Measurements from ENCODE around the gene EYS.
A peak's percentile ranks its signal among the peaks of the same experiment; 100 is the strongest.

The EYS gene

DNA sequence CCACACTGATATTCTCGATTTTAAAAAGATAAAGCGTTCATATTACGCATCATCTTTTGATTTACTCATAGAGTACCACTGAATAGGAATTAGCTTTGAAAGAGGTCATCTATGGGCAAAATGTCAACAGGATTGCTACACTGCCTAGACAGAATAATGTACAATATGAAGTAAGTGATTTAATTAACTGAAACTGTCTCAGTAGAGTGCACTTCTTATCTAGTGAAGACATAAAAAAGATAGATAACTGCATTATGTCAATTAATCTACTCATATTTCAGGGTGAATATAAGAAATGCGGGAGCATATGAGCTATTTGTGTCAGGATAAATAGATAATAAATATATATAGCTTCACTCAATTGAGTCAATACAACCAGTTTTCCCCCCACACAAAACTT is 723.9 kb downstream of the EYS start:
- no peaks in the 10 kb centered on the region for H3K9me3 Mint-ChIP-seq
- ATAC-seq: no peak
- no peaks in the 10 kb centered on the region for H3K4me1 Mint-ChIP-seq
- H3K4me3 Mint-ChIP-seq: no peak overlapping the region
- no peak overlapping the region for H3K27ac Mint-ChIP-seq
- no peaks in the 10 kb centered on the region for H3K27me3 Mint-ChIP-seq
- no peak for DNase-seq

DNA sequence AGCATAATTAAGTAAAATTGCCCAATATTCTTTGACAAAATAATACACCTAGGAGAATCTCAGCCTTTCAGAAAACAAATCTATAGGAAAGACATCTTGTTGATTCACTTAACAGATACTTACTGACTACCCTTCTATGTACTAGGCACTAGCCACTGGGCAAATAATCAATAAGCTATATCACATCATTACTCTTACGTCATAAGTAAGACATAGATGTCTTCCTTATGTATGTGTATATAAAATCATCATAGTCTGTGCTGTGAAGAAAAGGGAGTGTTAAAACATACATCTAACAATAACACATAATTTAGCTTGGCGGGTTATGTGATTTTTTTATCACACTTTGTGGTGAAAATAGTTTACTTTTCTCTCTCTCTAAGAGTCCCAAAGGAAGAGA is 733.9 kb downstream of the EYS start:
- ATAC-seq: no peak
- Mint-ChIP-seq H3K27me3 (no peaks in the 10 kb centered on the region), H3K4me3 (no peak overlapping the region), H3K4me1 (no peaks in the 10 kb centered on the region), H3K27ac (no peak overlapping the region), H3K9me3 (peaks cover 8 to 15% of the 10 kb centered on the region in 2 donors)
- DNase-seq: no peak

- no peaks in the 10 kb centered on the region for H3K4me1 Mint-ChIP-seq
- DNase-seq (no peak), ATAC-seq (no peak)
- no peak overlapping the region for H3K27ac Mint-ChIP-seq
- peaks cover 0 to 15% of the 10 kb centered on the region in 2 donors for H3K9me3 Mint-ChIP-seq
- no peak overlapping the region for H3K4me3 Mint-ChIP-seq
- no peaks in the 10 kb centered on the region for H3K27me3 Mint-ChIP-seq
Measured at GRCh38 chr6:64969139-64969538, 737.9 kb downstream of the EYS start.

GRCh38 chr6:64955435-64955848 is 751.6 kb downstream of the EYS start:
- Mint-ChIP-seq H3K27me3 (no peaks in the 10 kb centered on the region), H3K9me3 (peaks cover 11 to 12% of the 10 kb centered on the region in 2 donors), H3K27ac (no peak overlapping the region), H3K4me3 (no peak overlapping the region), H3K4me1 (no peaks in the 10 kb centered on the region)
- DNase-seq (no peak), ATAC-seq (no peak)

DNA sequence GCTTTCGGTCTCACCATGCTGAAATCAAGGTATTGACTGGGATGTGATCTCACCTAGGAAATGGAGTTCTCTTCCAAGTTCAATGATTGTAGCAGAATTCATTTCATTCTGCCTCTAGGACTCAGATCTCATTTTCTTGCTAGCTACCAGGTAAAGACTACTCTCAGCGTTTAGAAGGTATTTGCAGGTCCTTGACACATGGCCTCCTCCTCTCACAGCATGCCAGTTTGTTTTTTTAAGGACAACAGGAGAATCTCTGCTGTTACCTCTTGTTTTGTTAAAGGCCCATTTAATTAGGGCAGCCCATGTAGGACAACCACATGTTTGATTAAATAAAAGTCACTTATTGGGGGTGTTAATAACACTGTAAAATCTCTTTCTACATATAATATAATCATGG is 757.8 kb downstream of the EYS start:
- DNase-seq (no peak), ATAC-seq (no peak)
- H3K27ac Mint-ChIP-seq: no peak overlapping the region
- H3K9me3 Mint-ChIP-seq: peaks cover 0 to 7% of the 10 kb centered on the region in 2 donors
- H3K4me1 Mint-ChIP-seq: no peaks in the 10 kb centered on the region
- no peak overlapping the region for H3K4me3 Mint-ChIP-seq
- no peaks in the 10 kb centered on the region for H3K27me3 Mint-ChIP-seq

DNA sequence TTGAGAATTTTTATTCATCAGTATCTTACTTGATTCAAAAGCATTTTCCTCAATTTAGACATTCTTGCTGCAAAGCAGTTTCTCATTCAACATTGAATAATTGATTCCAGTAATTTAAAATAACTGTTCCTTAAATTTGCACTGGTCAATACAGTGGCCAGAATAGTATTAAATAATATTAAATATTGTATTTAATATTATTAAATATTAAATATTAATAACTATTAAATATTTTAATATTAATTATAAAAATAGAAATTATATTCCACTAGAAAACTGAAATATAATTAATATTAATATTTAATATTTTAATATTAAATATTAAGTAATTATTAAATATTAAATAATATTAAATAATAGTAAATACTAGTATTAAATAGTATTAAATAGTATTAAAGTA is 758.8 kb downstream of the EYS start:
- no peak for ATAC-seq
- peaks cover 5 to 16% of the 10 kb centered on the region in 2 donors for H3K9me3 Mint-ChIP-seq
- H3K27ac Mint-ChIP-seq: no peak overlapping the region
- H3K27me3 Mint-ChIP-seq: no peaks in the 10 kb centered on the region
- no peak for DNase-seq
- no peak overlapping the region for H3K4me3 Mint-ChIP-seq
- H3K4me1 Mint-ChIP-seq: no peaks in the 10 kb centered on the region

DNA sequence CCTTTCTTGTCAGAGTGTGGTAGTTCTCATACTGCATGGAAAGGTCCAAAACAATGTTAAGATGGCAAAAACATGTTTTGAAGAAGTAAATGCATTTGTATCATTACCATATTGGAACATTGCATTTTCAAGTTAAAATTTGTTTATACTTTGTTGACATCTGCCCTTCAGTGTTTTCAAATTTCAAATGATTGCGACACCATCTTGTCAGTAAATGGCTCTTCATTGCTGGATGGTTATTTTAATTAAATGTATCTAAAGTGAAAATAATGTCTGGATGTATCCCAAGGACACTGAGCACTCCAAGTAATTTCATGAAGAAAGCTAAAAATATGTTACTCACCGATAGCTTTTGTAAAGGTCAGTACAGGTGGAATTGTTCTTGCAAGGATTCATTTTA is 761.6 kb downstream of the EYS start:
- DNase-seq (no peak), ATAC-seq (no peak)
- H3K9me3 Mint-ChIP-seq: peaks cover 6 to 22% of the 10 kb centered on the region in 2 donors
- no peak overlapping the region for H3K4me3 Mint-ChIP-seq
- H3K4me1 Mint-ChIP-seq: no peaks in the 10 kb centered on the region
- no peaks in the 10 kb centered on the region for H3K27me3 Mint-ChIP-seq
- no peak overlapping the region for H3K27ac Mint-ChIP-seq

DNA sequence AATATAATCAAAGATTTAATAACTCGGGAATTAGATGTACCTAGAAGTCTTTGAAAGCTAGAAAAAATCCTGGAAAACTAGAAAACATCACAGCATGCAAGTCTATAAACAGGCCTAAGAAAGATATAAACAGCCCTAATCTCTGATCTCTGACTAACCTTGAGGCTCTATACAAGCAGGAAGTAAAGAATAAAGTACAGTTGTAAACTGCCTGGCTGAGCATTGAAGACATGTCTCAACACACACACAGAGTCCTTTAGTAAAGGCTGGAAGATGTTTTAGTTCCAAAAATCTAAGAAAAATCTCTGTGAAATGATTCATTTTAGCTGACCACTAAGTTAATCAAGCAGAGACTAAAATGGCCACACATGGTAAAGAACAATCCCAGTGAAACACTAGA is 774.5 kb downstream of the EYS start:
- DNase-seq (no peak), ATAC-seq (no peak)
- H3K27me3 Mint-ChIP-seq: no peaks in the 10 kb centered on the region

GRCh38 chr6:64930681-64931080 is 776.3 kb downstream of the EYS start:
- no peak for ATAC-seq
- Mint-ChIP-seq H3K9me3 (peaks cover 0 to 8% of the 10 kb centered on the region in 2 donors), H3K27ac (no peak overlapping the region)

More for the DNA sequence above, 774.5 kb downstream of the EYS start:
- no peak overlapping the region for H3K27ac Mint-ChIP-seq
- H3K4me1 Mint-ChIP-seq: no peaks in the 10 kb centered on the region
- peaks cover 0 to 8% of the 10 kb centered on the region in 2 donors for H3K9me3 Mint-ChIP-seq
- no peak overlapping the region for H3K4me3 Mint-ChIP-seq

DNA sequence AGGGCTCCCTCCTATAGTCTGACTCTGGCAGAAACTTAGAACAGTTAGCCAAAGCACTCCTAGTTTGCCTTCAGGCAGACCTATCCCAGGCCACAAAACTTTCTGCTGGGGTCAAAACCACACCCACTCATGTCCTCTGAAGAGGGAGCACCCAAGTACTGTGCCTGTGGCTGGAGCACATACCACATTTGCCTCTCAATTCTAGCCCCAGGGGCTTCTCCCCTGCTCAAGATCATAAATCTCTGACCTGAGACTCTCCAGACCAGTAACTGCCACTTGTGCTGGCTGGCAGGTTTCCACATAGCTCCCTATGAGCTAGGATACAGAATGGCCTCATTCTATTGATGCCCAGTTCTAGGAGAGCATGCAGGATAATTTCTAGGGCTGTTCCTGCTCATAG is 781.0 kb downstream of the EYS start:
- DNase-seq (no peak), ATAC-seq (no peak)
- H3K9me3 Mint-ChIP-seq: peaks cover 0 to 21% of the 10 kb centered on the region in 2 donors
- H3K27me3 Mint-ChIP-seq: no peaks in the 10 kb centered on the region
- no peak overlapping the region for H3K4me3 Mint-ChIP-seq
- H3K4me1 Mint-ChIP-seq: no peaks in the 10 kb centered on the region
- peak overlapping the region in 1 of 2 donors; percentile 24 for H3K27ac Mint-ChIP-seq

More at GRCh38 chr6:64930681-64931080, 776.3 kb downstream of the EYS start:
- no peaks in the 10 kb centered on the region for H3K27me3 Mint-ChIP-seq
- no peak for DNase-seq
- H3K4me3 Mint-ChIP-seq: no peak overlapping the region
- H3K4me1 Mint-ChIP-seq: no peaks in the 10 kb centered on the region

DNA sequence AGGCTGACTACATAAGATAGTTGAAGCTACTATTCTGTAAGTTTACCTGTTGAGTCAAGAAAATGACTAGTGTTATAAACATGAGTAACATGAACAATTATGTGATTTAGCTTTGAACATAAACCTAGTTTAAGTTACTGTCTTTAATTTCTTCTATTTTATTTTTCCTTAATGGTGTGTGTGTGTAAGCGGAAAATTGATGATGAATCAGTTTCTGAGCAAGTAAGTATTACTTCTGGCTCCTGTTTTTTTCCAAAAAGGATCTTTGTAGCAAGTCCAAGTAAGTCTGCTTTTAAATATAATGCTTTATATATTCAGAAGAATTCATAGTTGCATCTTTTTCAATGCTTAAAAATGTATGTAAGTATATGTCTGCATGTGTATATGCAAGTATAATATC is 786.8 kb downstream of the EYS start:
- Mint-ChIP-seq H3K4me3 (no peak overlapping the region), H3K27me3 (no peaks in the 10 kb centered on the region), H3K4me1 (no peaks in the 10 kb centered on the region), H3K27ac (no peak overlapping the region), H3K9me3 (peaks cover 5 to 34% of the 10 kb centered on the region in 2 donors)
- DNase-seq (no peak), ATAC-seq (no peak)

DNA sequence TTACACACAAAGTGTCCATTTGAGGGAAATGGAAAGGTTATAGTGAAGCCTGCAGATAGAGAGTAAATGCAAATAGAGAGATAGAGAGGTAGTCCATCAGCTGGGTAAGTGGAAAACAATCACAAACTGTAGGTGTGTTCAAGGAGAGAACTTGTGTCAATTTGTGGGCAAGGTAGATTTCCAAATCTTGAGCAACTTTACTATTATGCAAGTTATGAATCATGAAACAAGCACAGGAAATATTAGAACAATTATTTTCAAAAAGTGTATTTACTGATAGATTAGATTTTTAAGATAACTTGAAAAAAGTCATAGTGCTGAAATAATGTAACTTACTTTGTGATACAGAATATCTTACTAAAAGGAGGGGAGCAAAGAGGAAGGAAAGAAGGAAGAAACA is 792.9 kb downstream of the EYS start:
- H3K9me3 Mint-ChIP-seq: peaks cover 5 to 14% of the 10 kb centered on the region in 2 donors
- H3K27ac Mint-ChIP-seq: no peak overlapping the region
- H3K4me3 Mint-ChIP-seq: no peak overlapping the region
- H3K27me3 Mint-ChIP-seq: no peaks in the 10 kb centered on the region
- H3K4me1 Mint-ChIP-seq: no peaks in the 10 kb centered on the region
- ATAC-seq: no peak
- no peak for DNase-seq

DNA sequence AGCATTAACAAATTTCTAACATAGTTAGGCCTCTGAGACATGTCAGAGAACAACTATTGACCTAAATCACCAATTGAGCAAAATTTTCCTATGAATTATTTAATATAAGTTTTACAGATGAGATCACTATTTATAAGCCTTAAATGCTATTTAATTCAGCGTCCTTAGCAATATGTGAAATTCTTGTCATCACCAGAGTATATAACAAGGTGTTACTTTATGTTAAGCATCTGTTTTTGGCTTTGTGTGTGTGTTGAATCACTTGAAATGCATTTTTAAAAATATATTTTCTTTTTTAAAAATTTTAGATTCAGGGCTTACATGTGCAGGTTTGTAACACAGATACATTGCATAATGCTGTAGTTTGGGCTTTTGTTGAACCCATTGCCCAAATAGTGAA is 794.1 kb downstream of the EYS start:
- ATAC-seq (no peak), DNase-seq (no peak)
- Mint-ChIP-seq H3K4me3 (no peak overlapping the region), H3K9me3 (peaks cover 6 to 7% of the 10 kb centered on the region in 2 donors), H3K27ac (no peak overlapping the region), H3K27me3 (no peaks in the 10 kb centered on the region), H3K4me1 (no peaks in the 10 kb centered on the region)

- no peaks in the 10 kb centered on the region for H3K27me3 Mint-ChIP-seq
- no peaks in the 10 kb centered on the region for H3K4me1 Mint-ChIP-seq
- no peak overlapping the region for H3K27ac Mint-ChIP-seq
- peaks cover 0 to 7% of the 10 kb centered on the region in 2 donors for H3K9me3 Mint-ChIP-seq
- H3K4me3 Mint-ChIP-seq: no peak overlapping the region
- ATAC-seq: no peak
- DNase-seq: no peak
Measured at GRCh38 chr6:64908104-64908503, 798.9 kb downstream of the EYS start.

GRCh38 chr6:64904616-64905015 is 802.4 kb downstream of the EYS start:
- Mint-ChIP-seq H3K27me3 (no peaks in the 10 kb centered on the region), H3K4me1 (no peaks in the 10 kb centered on the region), H3K27ac (no peak overlapping the region), H3K9me3 (peaks cover 0 to 7% of the 10 kb centered on the region in 2 donors), H3K4me3 (no peak overlapping the region)
- ATAC-seq: no peak
- no peak for DNase-seq

- ATAC-seq (no peak), DNase-seq (no peak)
- no peaks in the 10 kb centered on the region for H3K27me3 Mint-ChIP-seq
- no peaks in the 10 kb centered on the region for H3K4me1 Mint-ChIP-seq
- peaks cover 12 to 17% of the 10 kb centered on the region in 2 donors for H3K9me3 Mint-ChIP-seq
- H3K4me3 Mint-ChIP-seq: no peak overlapping the region
- H3K27ac Mint-ChIP-seq: no peak overlapping the region
Measured at GRCh38 chr6:64902596-64902995, 804.4 kb downstream of the EYS start.

- Mint-ChIP-seq H3K9me3 (peaks cover 19 to 21% of the 10 kb centered on the region in 2 donors), H3K4me3 (no peak overlapping the region), H3K27ac (no peak overlapping the region), H3K27me3 (no peaks in the 10 kb centered on the region), H3K4me1 (no peaks in the 10 kb centered on the region)
- no peak for DNase-seq
- no peak for ATAC-seq
Measured at GRCh38 chr6:64896939-64897338, 810.1 kb downstream of the EYS start.
